ENCODE results near the gene KY.

DNA sequence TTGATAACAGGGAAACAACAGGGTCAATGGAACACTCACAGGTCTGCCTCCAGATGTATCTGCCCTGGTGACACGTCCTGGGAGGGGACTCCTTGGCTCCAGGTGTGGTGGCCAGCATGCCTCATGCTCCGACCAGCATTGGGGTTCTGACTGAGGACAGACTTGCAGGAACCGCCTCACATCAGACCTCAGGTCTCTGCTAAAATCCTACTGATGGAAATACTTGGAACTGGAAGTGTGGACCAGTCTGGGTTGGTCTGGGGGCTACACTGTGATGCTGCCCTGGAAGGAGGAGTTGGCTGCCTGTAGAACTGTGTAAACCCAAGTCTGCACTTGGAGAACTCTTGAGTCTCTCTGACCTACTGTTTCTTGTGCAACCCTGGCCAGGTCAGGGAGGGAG, 17.1 kb upstream of the KY start:
- TF ChIP-seq, protein P1, sequence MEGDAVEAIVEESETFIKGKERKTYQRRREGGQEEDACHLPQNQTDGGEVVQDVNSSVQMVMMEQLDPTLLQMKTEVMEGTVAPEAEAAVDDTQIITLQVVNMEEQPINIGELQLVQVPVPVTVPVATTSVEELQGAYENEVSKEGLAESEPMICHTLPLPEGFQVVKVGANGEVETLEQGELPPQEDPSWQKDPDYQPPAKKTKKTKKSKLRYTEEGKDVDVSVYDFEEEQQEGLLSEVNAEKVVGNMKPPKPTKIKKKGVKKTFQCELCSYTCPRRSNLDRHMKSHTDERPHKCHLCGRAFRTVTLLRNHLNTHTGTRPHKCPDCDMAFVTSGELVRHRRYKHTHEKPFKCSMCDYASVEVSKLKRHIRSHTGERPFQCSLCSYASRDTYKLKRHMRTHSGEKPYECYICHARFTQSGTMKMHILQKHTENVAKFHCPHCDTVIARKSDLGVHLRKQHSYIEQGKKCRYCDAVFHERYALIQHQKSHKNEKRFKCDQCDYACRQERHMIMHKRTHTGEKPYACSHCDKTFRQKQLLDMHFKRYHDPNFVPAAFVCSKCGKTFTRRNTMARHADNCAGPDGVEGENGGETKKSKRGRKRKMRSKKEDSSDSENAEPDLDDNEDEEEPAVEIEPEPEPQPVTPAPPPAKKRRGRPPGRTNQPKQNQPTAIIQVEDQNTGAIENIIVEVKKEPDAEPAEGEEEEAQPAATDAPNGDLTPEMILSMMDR (IDR thresholded peaks at IDR 0.05; ENCODE audit: low read length): no peak
- no peak for TF ChIP-seq EZH2phosphoT487 (IDR thresholded peaks at IDR 0.05; ENCODE audit: low read length)
- no peak for TF ChIP-seq EZH2 (optimal IDR thresholded peaks at IDR 0.05; ENCODE audit: low read depth, low read length)
